Measurements from ENCODE around the gene WWC2. TPM values are rescaled to one million over a fixed set of nuclear protein-coding genes. Genes with fewer than 3 reads are reported as not detected.

WWC2 gene
- total RNA-seq, 2 experiments from 2014 or later = not detected

GRCh38 chr4:183161630-183162029 lies 62.6 kb downstream of the WWC2 start:
- H3K79me2 ChIP-seq (ENCODE audit: insufficient read depth, low read depth, low read length) = no peaks in the 10 kb centered on the region
- intact Hi-C loops (cut with micrococcal nuclease; ENCODE audit: unreplicated experiment) = no loop called here
- no TSS peak for BruUV-seq (replicated peaks)

DNA sequence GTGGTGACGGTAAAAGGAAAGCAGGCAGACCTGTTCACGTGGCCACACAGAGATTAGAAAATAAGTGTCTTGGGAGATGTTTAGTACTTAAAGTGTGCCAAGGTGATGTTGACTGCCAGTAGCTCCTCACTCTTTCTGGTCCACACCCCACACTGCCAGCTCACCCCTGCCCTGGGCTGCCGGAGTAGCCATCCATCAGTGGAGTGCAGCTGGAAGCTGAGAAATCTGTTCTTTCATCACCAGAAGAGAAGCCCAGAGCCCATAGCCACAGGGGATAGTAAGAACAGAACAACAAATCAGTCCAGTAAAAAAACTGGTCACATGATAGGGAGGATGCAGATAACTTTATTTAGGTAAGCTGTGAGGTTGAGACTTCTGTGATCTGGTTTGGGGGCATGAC lies 64.1 kb downstream of the WWC2 start:
- CTCF ChIA-PET (ENCODE audit: unreplicated experiment) = no interaction called here

More at GRCh38 chr4:183161630-183162029, 62.6 kb downstream of the WWC2 start:
- TF ChIP-seq CTCF (conservative IDR thresholded peaks at IDR 0.05; ENCODE audit: low read length) (no peak), EZH2phosphoT487 (IDR thresholded peaks at IDR 0.05; ENCODE audit: borderline replicate concordance, low read depth, low read length) (no peak)
- DNase-seq (ENCODE audit: low spot score) = no peak
- H3K4me3 ChIP-seq (ENCODE audit: low read depth, low read length, poor library complexity, severe bottlenecking) = no peak overlapping the region
- no peaks in the 10 kb centered on the region for H3K9me2 ChIP-seq (ENCODE audit: insufficient read depth, low read length)
- no peaks in the 10 kb centered on the region for H3K4me1 ChIP-seq (ENCODE audit: insufficient read depth, low read length, poor library complexity, severe bottlenecking)
- no peak overlapping the region for H3K4me2 ChIP-seq (ENCODE audit: low read length)
- no peak overlapping the region for H2AFZ ChIP-seq (ENCODE audit: low read length)
- no peak overlapping the region for H3K27ac ChIP-seq (ENCODE audit: low read depth, low read length, poor library complexity, severe bottlenecking)
- no peaks in the 10 kb centered on the region for H4K20me1 ChIP-seq (ENCODE audit: insufficient read depth, low read length)
- ChIA-PET POLR2A (no interaction called here), CTCF (ENCODE audit: unreplicated experiment) (no interaction called here)
- H3K36me3 ChIP-seq (ENCODE audit: insufficient read depth, low read length) = no peaks in the 10 kb centered on the region
- H3K9me3 ChIP-seq (ENCODE audit: low read length) = no peaks in the 10 kb centered on the region

More for the DNA sequence above, 64.1 kb downstream of the WWC2 start:
- H3K4me2 ChIP-seq (ENCODE audit: low read length) = no peak overlapping the region
- DNase-seq (ENCODE audit: low spot score) = no peak
- no peaks in the 10 kb centered on the region for H3K9me2 ChIP-seq (ENCODE audit: insufficient read depth, low read length)
- TF ChIP-seq CTCF (conservative IDR thresholded peaks at IDR 0.05; ENCODE audit: low read length) (no peak), EZH2phosphoT487 (IDR thresholded peaks at IDR 0.05; ENCODE audit: borderline replicate concordance, low read depth, low read length) (no peak)
- no peak overlapping the region for H3K27ac ChIP-seq (ENCODE audit: low read depth, low read length, poor library complexity, severe bottlenecking)
- H3K4me3 ChIP-seq (ENCODE audit: low read depth, low read length, poor library complexity, severe bottlenecking) = no peak overlapping the region
- H3K4me1 ChIP-seq (ENCODE audit: insufficient read depth, low read length, poor library complexity, severe bottlenecking) = no peaks in the 10 kb centered on the region
- H2AFZ ChIP-seq (ENCODE audit: low read length) = no peak overlapping the region
- BruUV-seq (replicated peaks) = no TSS peak
- H3K36me3 ChIP-seq (ENCODE audit: insufficient read depth, low read length) = no peaks in the 10 kb centered on the region
- intact Hi-C loops (cut with micrococcal nuclease; ENCODE audit: unreplicated experiment) = no loop called here
- no peaks in the 10 kb centered on the region for H4K20me1 ChIP-seq (ENCODE audit: insufficient read depth, low read length)
- no peaks in the 10 kb centered on the region for H3K9me3 ChIP-seq (ENCODE audit: low read length)
- POLR2A ChIA-PET = interaction anchor here (0.7 kb wide), 1 partner anchor 10 kb away, joined by 3 read pairs; no protein-coding TSS in a partner anchor
- no peaks in the 10 kb centered on the region for H3K79me2 ChIP-seq (ENCODE audit: insufficient read depth, low read depth, low read length)
